HepG2 (cell line): ENCODE measurements around the gene PLXNA4. TPM values are rescaled to one million over a fixed set of nuclear protein-coding genes. Genes with fewer than 3 reads are reported as not detected.

Experiments used
- ATAC-seq: fragments of 200-7000 bp; cut with Tn5 transposase; 3 replicates; pipeline ENCODE4 v1.9.1; 2020; ENCODE audit warnings: mild to moderate bottlenecking, moderate library complexity
- BruUV-seq: library from RNA; stranded (reverse); fragments of 400-500 nt; replicated peaks from 2 replicates; lab custom pipeline; 2021; lab: Mats Ljungman, UMichigan
- CTCF ChIA-PET: fragments of 300-600 bp; formaldehyde crosslinking; extraction: SDS; loops from one replicate; lab custom pipeline; 2021; ENCODE audit warnings: low total read pairs, inconsistent platforms, low intra/inter-chr PET ratio; lab: Yijun Ruan, JAX
- POLR2A ChIA-PET: fragments of 350-600 bp; sonication (Branson Sonifier 250); formaldehyde crosslinking; loops from one replicate; lab custom pipeline; 2020; ENCODE audit warnings: antibody characterized with exemption, inconsistent platforms; lab: Yijun Ruan, JAX
- DNase-seq: peaks from one replicate; pipeline ENCODE4 v3.0.0-alpha.2; 2015; ENCODE audit warnings: low spot score
- FAIRE-seq: peaks from 3 replicates; lab custom pipeline; 2011; peaks lifted over from hg19 to GRCh38; lab: Jason Lieb, UNC
- H2AFZ ChIP-seq: one replicate; pipeline ENCODE4 v1.6.1; 2011; ENCODE audit warnings: low read length, inconsistent platforms
- H3K27ac ChIP-seq: fragments of 300-600 bp; 3 replicates; pipeline ENCODE4 v1.8.0; 2011; ENCODE audit warnings: mixed run types, mild to moderate bottlenecking, mixed read lengths, low read length, inconsistent platforms; ENCODE audit not compliant: insufficient read depth; ENCODE audit errors: extremely low read length
- H3K27me3 ChIP-seq, 2 experiments: fragments of 200-600 bp in 1 of 2; 2 replicates in 1 of 2; 3 replicates in 1 of 2; pipeline versions ENCODE4 v1.6.0 to v1.8.0; 2011; ENCODE audit warnings: low read length in 2 of 2, mild to moderate bottlenecking in 2 of 2, moderate library complexity in 2 of 2, inconsistent platforms in 1 of 2; ENCODE audit not compliant: insufficient read depth in 2 of 2, control insufficient read depth in 1 of 2
- H3K36me3 ChIP-seq, 2 experiments: fragments of 200-600 bp in 1 of 2; replicated peaks in 1 of 2; 2 replicates in 1 of 2; 3 replicates in 1 of 2; pipeline versions ENCODE4 v1.5.1 to v1.8.0; 2011; ENCODE audit warnings: low read length in 2 of 2, inconsistent platforms in 1 of 2; ENCODE audit not compliant: insufficient read depth in 2 of 2, control insufficient read depth in 1 of 2
- H3K4me1 ChIP-seq: 2 replicates; pipeline ENCODE4 v1.5.1; 2012; ENCODE audit warnings: low read length, inconsistent platforms; ENCODE audit not compliant: insufficient read depth
- H3K4me2 ChIP-seq: 2 replicates; pipeline ENCODE4 v1.6.0; 2011; ENCODE audit warnings: low read depth, low read length, inconsistent platforms
- H3K4me3 ChIP-seq, 3 experiments: fragments of 200-600 bp in 1 of 3; sonication (generic), shearing (Covaris generic) in 1 of 3; replicated peaks in 1 of 3; 2 replicates each; pipeline ENCODE4 v1.5.1; 2011 to 2016; ENCODE audit warnings: low read length in 3 of 3, inconsistent platforms in 2 of 3, low read depth in 2 of 3, mild to moderate bottlenecking in 2 of 3, control low read depth in 1 of 3, mixed read lengths in 1 of 3; ENCODE audit not compliant: insufficient read depth in 1 of 3
- H3K79me2 ChIP-seq: one replicate; pipeline ENCODE4 v1.6.1; 2011; ENCODE audit warnings: low read length, inconsistent platforms; ENCODE audit not compliant: insufficient read depth
- H3K9ac ChIP-seq: 2 replicates; pipeline ENCODE4 v1.6.0; 2011; ENCODE audit warnings: mild to moderate bottlenecking, low read depth, low read length, inconsistent platforms; ENCODE audit not compliant: insufficient read depth
- H3K9me3 ChIP-seq: 2 replicates; pipeline ENCODE4 v1.5.1; 2012; ENCODE audit warnings: mild to moderate bottlenecking, low read length
- H4K20me1 ChIP-seq: 2 replicates; pipeline ENCODE4 v1.6.0; 2011; ENCODE audit warnings: inconsistent platforms, mild to moderate bottlenecking, low read length, moderate library complexity; ENCODE audit not compliant: insufficient read depth
- FUBP1 ChIP-seq: sonication (generic); formaldehyde crosslinking; IDR thresholded peaks from 2 replicates; pipeline ENCODE4 v1.5.1; 2020; ENCODE audit warnings: missing genetic modification reagents, mild to moderate bottlenecking, borderline replicate concordance
- GLI4 ChIP-seq: sonication (generic); formaldehyde crosslinking; IDR thresholded peaks from 2 replicates; pipeline ENCODE4 v1.5.1; 2020; ENCODE audit warnings: missing genetic modification reagents, mild to moderate bottlenecking, moderate library complexity, borderline replicate concordance
- MTF1 ChIP-seq: sonication (generic); formaldehyde crosslinking; IDR thresholded peaks from 2 replicates; pipeline ENCODE4 v1.5.0; 2020; ENCODE audit warnings: missing genetic modification reagents
- SMAD9 ChIP-seq: sonication (generic); formaldehyde crosslinking; IDR thresholded peaks from 2 replicates; pipeline ENCODE4 v1.5.1; 2020; ENCODE audit warnings: mild to moderate bottlenecking, missing genetic modification reagents
- ZKSCAN5 ChIP-seq: sonication (generic); formaldehyde crosslinking; IDR thresholded peaks from 2 replicates; pipeline ENCODE4 v1.5.1; 2020; ENCODE audit warnings: mild to moderate bottlenecking, missing genetic modification reagents
- ZNF225 ChIP-seq: sonication (generic); formaldehyde crosslinking; IDR thresholded peaks from 2 replicates; pipeline ENCODE4 v1.4.0; 2020; ENCODE audit warnings: mild to moderate bottlenecking, missing genetic modification reagents
- ZNF687 ChIP-seq: sonication (generic); formaldehyde crosslinking; IDR thresholded peaks from 2 replicates; pipeline ENCODE4 v1.5.1; 2020; ENCODE audit warnings: mild to moderate bottlenecking, missing genetic modification reagents, moderate library complexity
- ZSCAN31 ChIP-seq: sonication (generic); formaldehyde crosslinking; IDR thresholded peaks from 2 replicates; pipeline ENCODE4 v1.5.0; 2020; ENCODE audit warnings: low read depth, mild to moderate bottlenecking, missing genetic modification reagents
- WGBS: methylation state at CpG from one replicate; pipeline ENCODE4 v1.1.6; 2017; ENCODE audit warnings: low lambda C conversion rate; 5-methylcytosine and 5-hydroxymethylcytosine counted together
- in situ Hi-C: cut with HindIII; loops from 2 replicates; pipeline ENCODE4 v1.10.0; 2017; ENCODE audit warnings: low pct_unique_long_range_greater_than_20kb; ENCODE audit not compliant: extremely low pct_ligation_motif_present
- intact Hi-C: fragments of 100-400 bp; cut with micrococcal nuclease; formaldehyde crosslinking; loops from one replicate; pipeline ENCODE4 v1.10.0; 2022; ENCODE audit not compliant: unreplicated experiment
- polyA plus RNA-seq, 8 experiments: library from polyadenylated mRNA; depleted of rRNA in 3 of 8; stranded (reverse) in 7 of 8; unstranded in 1 of 8; fragments of >200 nt; fragmentation: Illumina TruSeq in 4 of 8; extraction: Trizol in 4 of 8; gene quantifications; 2 replicates each; pipeline versions ENCODE4 v1.2.1 to v1.2.3, GENCODE V29; 2011 to 2016; ENCODE audit warnings: low read depth in 4 of 8, missing spikeins in 1 of 8, mixed read lengths in 1 of 8; ENCODE audit not compliant: insufficient read depth in 1 of 8
- total RNA-seq, 5 experiments: library from RNA; depleted of rRNA; stranded (reverse); fragments of >200 nt; fragmentation: Illumina TruSeq; extraction: Trizol; gene quantifications; 2 replicates each; pipeline ENCODE4 v1.2.3, GENCODE V29; 2016; ENCODE audit warnings: low read depth in 1 of 5
- TF ChIP-seq, protein P1 (sequence below): sonication (generic); formaldehyde crosslinking; IDR thresholded peaks from 2 replicates; pipeline ENCODE4 v1.4.0; 2020; ENCODE audit warnings: missing genetic modification reagents
- TF ChIP-seq, protein P2 (sequence below): sonication (generic); formaldehyde crosslinking; IDR thresholded peaks from 2 replicates; pipeline ENCODE4 v1.9.0; 2021; ENCODE audit warnings: missing genetic modification reagents, mild to moderate bottlenecking, borderline replicate concordance

Gene PLXNA4
- total and polyA plus RNA-seq, 2 of the 13 experiments (the other 11 are each of a cell fraction or from before 2014, with no cell fraction given) = 0.01 to 0.04 TPM

- ATAC-seq = no peak
- no peak overlapping the region for H3K4me2 ChIP-seq
- CTCF ChIA-PET = no interaction called here
These were observed 500.8 kb downstream of the PLXNA4 start for GRCh38 chr7:132075515-132075914.

More at GRCh38 chr7:132075515-132075914, 500.8 kb downstream of the PLXNA4 start:
- Histone ChIP-seq H4K20me1 (no peaks in the 10 kb centered on the region), H3K79me2 (no peaks in the 10 kb centered on the region), H3K4me3 (no peak overlapping the region), H3K27me3 (peaks cover 0 to 36% of the 10 kb centered on the region in 2 experiments; a peak in 4 of 5 replicates), H3K9ac (no peak overlapping the region), H2AFZ (no peak overlapping the region), H3K9me3 (no peaks in the 10 kb centered on the region), H3K27ac (no peak overlapping the region), H3K36me3 (no peaks in the 10 kb centered on the region), H3K4me1 (no peaks in the 10 kb centered on the region)
- TF ChIP-seq ZKSCAN5 (CRISPR knock-in tag) (no peak), GLI4 (no peak), SMAD9 (CRISPR knock-in tag) (no peak), ZNF687 (CRISPR knock-in tag) (no peak), ZNF225 (no peak), MTF1 (CRISPR knock-in tag) (no peak), ZSCAN31 (CRISPR knock-in tag) (no peak), FUBP1 (no peak)
- TF ChIP-seq, protein P1, sequence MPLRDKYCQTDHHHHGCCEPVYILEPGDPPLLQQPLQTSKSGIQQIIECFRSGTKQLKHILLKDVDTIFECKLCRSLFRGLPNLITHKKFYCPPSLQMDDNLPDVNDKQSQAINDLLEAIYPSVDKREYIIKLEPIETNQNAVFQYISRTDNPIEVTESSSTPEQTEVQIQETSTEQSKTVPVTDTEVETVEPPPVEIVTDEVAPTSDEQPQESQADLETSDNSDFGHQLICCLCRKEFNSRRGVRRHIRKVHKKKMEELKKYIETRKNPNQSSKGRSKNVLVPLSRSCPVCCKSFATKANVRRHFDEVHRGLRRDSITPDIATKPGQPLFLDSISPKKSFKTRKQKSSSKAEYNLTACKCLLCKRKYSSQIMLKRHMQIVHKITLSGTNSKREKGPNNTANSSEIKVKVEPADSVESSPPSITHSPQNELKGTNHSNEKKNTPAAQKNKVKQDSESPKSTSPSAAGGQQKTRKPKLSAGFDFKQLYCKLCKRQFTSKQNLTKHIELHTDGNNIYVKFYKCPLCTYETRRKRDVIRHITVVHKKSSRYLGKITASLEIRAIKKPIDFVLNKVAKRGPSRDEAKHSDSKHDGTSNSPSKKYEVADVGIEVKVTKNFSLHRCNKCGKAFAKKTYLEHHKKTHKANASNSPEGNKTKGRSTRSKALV (CRISPR knock-in tag) = no peak
- TF ChIP-seq, protein P2, sequence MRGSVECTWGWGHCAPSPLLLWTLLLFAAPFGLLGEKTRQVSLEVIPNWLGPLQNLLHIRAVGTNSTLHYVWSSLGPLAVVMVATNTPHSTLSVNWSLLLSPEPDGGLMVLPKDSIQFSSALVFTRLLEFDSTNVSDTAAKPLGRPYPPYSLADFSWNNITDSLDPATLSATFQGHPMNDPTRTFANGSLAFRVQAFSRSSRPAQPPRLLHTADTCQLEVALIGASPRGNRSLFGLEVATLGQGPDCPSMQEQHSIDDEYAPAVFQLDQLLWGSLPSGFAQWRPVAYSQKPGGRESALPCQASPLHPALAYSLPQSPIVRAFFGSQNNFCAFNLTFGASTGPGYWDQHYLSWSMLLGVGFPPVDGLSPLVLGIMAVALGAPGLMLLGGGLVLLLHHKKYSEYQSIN (CRISPR knock-in tag) = no peak
- POLR2A ChIA-PET = no interaction called here
- in situ Hi-C loops = no loop called here
- FAIRE-seq (no peak), DNase-seq (no peak)
- BruUV-seq = no TSS peak
- WGBS = 4% methylated on average over 6 of the region's 6 CpGs
- intact Hi-C loops = loop anchor here (2.0 kb wide), 1 partner anchor 47 kb away; no protein-coding TSS in a partner anchor
